ENCODE results near the gene SRGAP3. TPM values are rescaled to one million over a fixed set of nuclear protein-coding genes. Genes with fewer than 3 reads are reported as not detected.

Gene SRGAP3
- total RNA-seq, 1 experiment from 2014 or later: 1.3 TPM

DNA sequence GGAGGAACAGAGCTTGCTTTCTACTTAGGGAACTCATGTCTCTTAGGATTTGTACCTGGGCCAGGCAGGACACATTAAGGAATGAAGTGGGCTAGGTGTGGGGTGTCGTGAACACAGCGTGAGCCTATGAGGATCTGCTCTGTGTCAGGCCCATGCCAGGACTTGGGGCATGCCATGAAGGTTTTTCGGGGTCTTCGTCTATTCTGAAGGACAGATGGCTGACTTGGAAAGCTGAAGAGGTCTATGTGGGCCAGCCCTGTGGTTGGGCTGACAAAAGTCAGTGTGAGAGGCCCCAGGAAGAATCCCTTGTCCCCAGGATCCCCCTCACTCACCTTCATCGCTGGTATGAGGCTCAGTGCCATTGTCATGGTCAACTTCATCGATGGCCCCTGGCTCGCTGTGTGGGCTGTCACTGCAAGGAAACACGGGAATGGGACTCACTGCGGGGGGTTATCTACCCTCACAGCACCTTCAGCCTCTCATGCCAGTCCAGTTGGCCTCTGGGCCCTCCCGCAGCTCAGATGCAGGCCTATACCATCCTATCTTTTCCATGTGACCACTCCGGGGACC lies 239.4 kb downstream of the SRGAP3 start:
- no peak overlapping the region for H3K27ac ChIP-seq (ENCODE audit: low read length)
- no peaks in the 10 kb centered on the region for H4K20me1 ChIP-seq (ENCODE audit: insufficient read depth, low read depth, low read length)
- H3K9ac ChIP-seq (ENCODE audit: low read length): no peak overlapping the region
- H3K4me2 ChIP-seq (ENCODE audit: low read depth, low read length, poor library complexity, severe bottlenecking): no peak overlapping the region
- no peaks in the 10 kb centered on the region for H3K27me3 ChIP-seq (ENCODE audit: low read length)
- H3K9me3 ChIP-seq (ENCODE audit: low read length): no peaks in the 10 kb centered on the region
- no peaks in the 10 kb centered on the region for H3K9me2 ChIP-seq (replicated peaks; ENCODE audit: insufficient read depth, low read length)
- no peaks in the 10 kb centered on the region for H3K36me3 ChIP-seq (ENCODE audit: insufficient read depth, low read length)
- DNase-seq: no peak
- H3K79me2 ChIP-seq (ENCODE audit: low read length): no peaks in the 10 kb centered on the region
- no peak overlapping the region for H2AFZ ChIP-seq (ENCODE audit: low read length)
- H3K4me1 ChIP-seq (ENCODE audit: low read length): no peaks in the 10 kb centered on the region
- H3K4me3 ChIP-seq (ENCODE audit: low read length): no peak overlapping the region

DNA sequence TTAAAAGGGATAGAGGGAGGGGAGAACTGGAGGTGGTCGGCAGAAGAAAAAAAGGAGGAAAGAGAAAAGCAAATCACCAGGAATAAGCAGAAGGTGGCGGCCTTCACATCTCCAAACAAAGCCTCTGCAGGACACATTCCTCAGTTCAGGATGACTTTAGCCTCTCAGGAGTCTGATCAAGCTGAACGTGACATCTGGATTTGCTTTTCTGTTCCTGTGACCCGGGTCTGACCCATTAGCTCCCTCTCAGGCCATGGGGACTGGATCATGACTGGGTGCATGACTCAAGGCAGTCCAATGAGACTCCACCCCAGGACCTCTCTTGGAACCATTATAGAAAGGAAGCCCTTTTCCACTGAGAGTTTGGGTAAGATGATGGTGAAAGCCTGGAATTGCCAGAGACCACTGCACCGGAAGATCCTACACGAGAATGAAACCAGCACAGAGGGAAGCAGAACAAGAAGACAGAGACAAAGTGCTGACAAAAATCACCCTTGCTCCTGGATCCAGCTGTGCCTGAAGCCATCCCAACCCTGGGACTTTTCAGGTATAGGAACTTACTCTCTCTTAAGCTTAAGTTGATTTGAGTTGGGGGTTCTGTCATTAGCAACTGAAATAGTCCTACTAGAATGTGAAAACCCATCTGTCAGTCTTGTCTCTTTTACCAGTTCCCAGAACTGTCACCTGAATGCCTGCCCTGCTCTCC lies 240.7 kb downstream of the SRGAP3 start:
- H3K4me3 ChIP-seq (ENCODE audit: low read length): no peak overlapping the region
- H3K36me3 ChIP-seq (ENCODE audit: insufficient read depth, low read length): no peaks in the 10 kb centered on the region
- no peaks in the 10 kb centered on the region for H3K9me3 ChIP-seq (ENCODE audit: low read length)

DNA sequence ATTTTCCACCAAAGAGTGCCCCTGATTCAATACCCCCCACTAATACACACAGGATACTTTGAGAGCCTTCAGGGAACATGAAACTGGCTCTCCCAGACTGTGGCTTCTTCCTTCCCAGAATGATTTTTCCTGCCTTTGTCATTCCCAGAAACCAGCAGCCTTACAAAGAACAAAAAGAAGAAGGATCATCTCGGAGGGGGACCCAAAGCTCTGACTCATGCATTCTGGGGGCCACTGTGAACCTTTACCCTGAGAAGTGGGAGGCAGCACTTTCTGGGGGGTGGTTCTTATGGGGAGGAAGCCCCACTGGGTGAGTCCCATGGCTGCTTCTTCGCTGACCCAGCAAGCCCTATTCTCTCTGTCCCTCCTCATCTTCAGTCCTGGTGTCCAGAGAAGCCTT lies 241.5 kb downstream of the SRGAP3 start:
- H2AFZ ChIP-seq (ENCODE audit: low read length): no peak overlapping the region
- no peaks in the 10 kb centered on the region for H3K27me3 ChIP-seq (ENCODE audit: low read length)
- no peak overlapping the region for H3K4me2 ChIP-seq (ENCODE audit: low read depth, low read length, poor library complexity, severe bottlenecking)
- no peaks in the 10 kb centered on the region for H3K9me3 ChIP-seq (ENCODE audit: low read length)
- DNase-seq: no peak
- no peaks in the 10 kb centered on the region for H3K36me3 ChIP-seq (ENCODE audit: insufficient read depth, low read length)
- H3K79me2 ChIP-seq (ENCODE audit: low read length): no peaks in the 10 kb centered on the region
- H3K4me1 ChIP-seq (ENCODE audit: low read length): no peaks in the 10 kb centered on the region
- H4K20me1 ChIP-seq (ENCODE audit: insufficient read depth, low read depth, low read length): no peaks in the 10 kb centered on the region
- no peak overlapping the region for H3K4me3 ChIP-seq (ENCODE audit: low read length)
- no peak overlapping the region for H3K27ac ChIP-seq (ENCODE audit: low read length)
- no peak overlapping the region for H3K9ac ChIP-seq (ENCODE audit: low read length)
- no peaks in the 10 kb centered on the region for H3K9me2 ChIP-seq (replicated peaks; ENCODE audit: insufficient read depth, low read length)

More for the DNA sequence above, 240.7 kb downstream of the SRGAP3 start:
- H3K4me1 ChIP-seq (ENCODE audit: low read length): no peaks in the 10 kb centered on the region
- H4K20me1 ChIP-seq (ENCODE audit: insufficient read depth, low read depth, low read length): no peaks in the 10 kb centered on the region
- no peaks in the 10 kb centered on the region for H3K27me3 ChIP-seq (ENCODE audit: low read length)
- H3K4me2 ChIP-seq (ENCODE audit: low read depth, low read length, poor library complexity, severe bottlenecking): no peak overlapping the region
- no peak overlapping the region for H3K27ac ChIP-seq (ENCODE audit: low read length)
- no peaks in the 10 kb centered on the region for H3K79me2 ChIP-seq (ENCODE audit: low read length)
- no peaks in the 10 kb centered on the region for H3K9me2 ChIP-seq (replicated peaks; ENCODE audit: insufficient read depth, low read length)
- no peak overlapping the region for H3K9ac ChIP-seq (ENCODE audit: low read length)
- H2AFZ ChIP-seq (ENCODE audit: low read length): no peak overlapping the region
- no peak for DNase-seq

DNA sequence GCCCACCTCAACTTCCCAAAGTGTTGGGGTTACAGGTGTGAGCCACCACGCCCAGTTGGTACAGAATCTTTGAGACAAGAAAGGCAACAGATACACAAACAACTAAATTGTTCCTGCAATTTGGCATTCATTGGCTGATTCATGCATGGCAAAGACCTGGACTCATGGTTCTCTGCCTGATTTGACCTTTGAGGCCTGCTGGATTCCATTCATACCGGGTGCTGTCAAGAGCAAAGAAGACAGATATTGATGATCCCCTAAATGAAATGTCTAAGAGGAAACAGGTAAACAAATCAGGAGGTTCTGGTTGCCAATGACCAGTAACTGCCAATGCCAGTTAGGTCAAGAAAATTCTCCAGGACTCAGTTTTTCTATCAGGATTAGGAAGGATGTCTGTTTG lies 242.2 kb downstream of the SRGAP3 start:
- H3K9ac ChIP-seq (ENCODE audit: low read length): no peak overlapping the region
- H3K4me1 ChIP-seq (ENCODE audit: low read length): no peaks in the 10 kb centered on the region
- DNase-seq: no peak
- no peaks in the 10 kb centered on the region for H3K9me2 ChIP-seq (replicated peaks; ENCODE audit: insufficient read depth, low read length)
- H3K9me3 ChIP-seq (ENCODE audit: low read length): no peaks in the 10 kb centered on the region
- H3K36me3 ChIP-seq (ENCODE audit: insufficient read depth, low read length): no peaks in the 10 kb centered on the region
- no peak overlapping the region for H3K27ac ChIP-seq (ENCODE audit: low read length)
- no peak overlapping the region for H3K4me3 ChIP-seq (ENCODE audit: low read length)
- no peak overlapping the region for H3K4me2 ChIP-seq (ENCODE audit: low read depth, low read length, poor library complexity, severe bottlenecking)
- H2AFZ ChIP-seq (ENCODE audit: low read length): no peak overlapping the region
- H3K27me3 ChIP-seq (ENCODE audit: low read length): no peaks in the 10 kb centered on the region
- no peaks in the 10 kb centered on the region for H3K79me2 ChIP-seq (ENCODE audit: low read length)
- no peaks in the 10 kb centered on the region for H4K20me1 ChIP-seq (ENCODE audit: insufficient read depth, low read depth, low read length)

DNA sequence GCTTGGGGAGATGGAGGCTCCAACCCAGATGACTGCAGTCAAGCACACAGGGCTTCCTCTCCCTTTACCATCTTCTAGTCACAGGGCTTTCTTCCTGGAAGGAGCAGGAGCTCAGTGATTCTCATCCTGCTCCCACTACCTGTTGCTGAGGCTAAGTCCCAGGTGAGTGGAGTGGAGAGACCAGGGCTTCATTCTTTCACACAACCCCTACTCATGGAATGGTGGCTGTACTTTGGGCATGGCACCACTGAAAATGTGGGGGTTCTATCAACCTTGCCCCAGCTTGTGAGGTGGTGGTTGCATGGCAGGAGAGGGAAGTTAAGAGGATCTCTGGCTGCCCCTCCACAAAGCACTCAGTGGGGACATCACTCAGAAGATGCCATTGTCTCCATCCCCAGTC lies 249.4 kb downstream of the SRGAP3 start:
- no peak overlapping the region for H3K4me3 ChIP-seq (ENCODE audit: low read length)
- no peaks in the 10 kb centered on the region for H3K36me3 ChIP-seq (ENCODE audit: insufficient read depth, low read length)
- H3K79me2 ChIP-seq (ENCODE audit: low read length): no peaks in the 10 kb centered on the region

DNA sequence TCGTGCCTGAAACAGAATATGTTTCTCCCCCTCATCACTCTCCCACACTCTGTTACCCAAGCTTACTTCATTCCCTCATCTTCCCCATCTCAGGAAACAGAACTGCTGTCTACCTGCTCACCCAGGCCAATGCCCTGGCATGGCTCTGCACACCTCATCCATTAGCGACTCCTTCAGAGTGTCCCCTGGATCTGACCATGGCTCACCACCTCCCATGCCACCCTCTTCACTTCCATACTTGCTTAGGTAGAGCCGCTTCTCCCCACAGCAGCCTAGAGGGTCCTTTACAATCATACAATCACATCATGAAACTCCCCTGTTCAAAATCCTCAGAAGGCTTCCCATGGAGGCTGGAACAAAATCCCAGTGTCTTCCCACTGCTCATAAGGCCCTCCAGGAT lies 252.3 kb downstream of the SRGAP3 start:
- Histone ChIP-seq H3K4me1 (ENCODE audit: low read length) (no peaks in the 10 kb centered on the region), H2AFZ (ENCODE audit: low read length) (no peak overlapping the region), H3K27me3 (ENCODE audit: low read length) (no peaks in the 10 kb centered on the region), H3K4me3 (ENCODE audit: low read length) (no peak overlapping the region), H3K27ac (ENCODE audit: low read length) (no peak overlapping the region), H4K20me1 (ENCODE audit: insufficient read depth, low read depth, low read length) (no peaks in the 10 kb centered on the region), H3K9me2 (replicated peaks; ENCODE audit: insufficient read depth, low read length) (no peaks in the 10 kb centered on the region), H3K4me2 (ENCODE audit: low read depth, low read length, poor library complexity, severe bottlenecking) (no peak overlapping the region), H3K9me3 (ENCODE audit: low read length) (no peaks in the 10 kb centered on the region), H3K36me3 (ENCODE audit: insufficient read depth, low read length) (no peaks in the 10 kb centered on the region), H3K9ac (ENCODE audit: low read length) (no peak overlapping the region), H3K79me2 (ENCODE audit: low read length) (no peaks in the 10 kb centered on the region)
- DNase-seq: no peak

More for the DNA sequence above, 249.4 kb downstream of the SRGAP3 start:
- Histone ChIP-seq H3K27me3 (ENCODE audit: low read length) (no peaks in the 10 kb centered on the region), H3K9me2 (replicated peaks; ENCODE audit: insufficient read depth, low read length) (no peaks in the 10 kb centered on the region), H2AFZ (ENCODE audit: low read length) (no peak overlapping the region), H3K9me3 (ENCODE audit: low read length) (no peaks in the 10 kb centered on the region), H3K4me1 (ENCODE audit: low read length) (no peaks in the 10 kb centered on the region), H3K4me2 (ENCODE audit: low read depth, low read length, poor library complexity, severe bottlenecking) (no peak overlapping the region), H3K9ac (ENCODE audit: low read length) (no peak overlapping the region), H3K27ac (ENCODE audit: low read length) (no peak overlapping the region), H4K20me1 (ENCODE audit: insufficient read depth, low read depth, low read length) (no peaks in the 10 kb centered on the region)
- no peak for DNase-seq

DNA sequence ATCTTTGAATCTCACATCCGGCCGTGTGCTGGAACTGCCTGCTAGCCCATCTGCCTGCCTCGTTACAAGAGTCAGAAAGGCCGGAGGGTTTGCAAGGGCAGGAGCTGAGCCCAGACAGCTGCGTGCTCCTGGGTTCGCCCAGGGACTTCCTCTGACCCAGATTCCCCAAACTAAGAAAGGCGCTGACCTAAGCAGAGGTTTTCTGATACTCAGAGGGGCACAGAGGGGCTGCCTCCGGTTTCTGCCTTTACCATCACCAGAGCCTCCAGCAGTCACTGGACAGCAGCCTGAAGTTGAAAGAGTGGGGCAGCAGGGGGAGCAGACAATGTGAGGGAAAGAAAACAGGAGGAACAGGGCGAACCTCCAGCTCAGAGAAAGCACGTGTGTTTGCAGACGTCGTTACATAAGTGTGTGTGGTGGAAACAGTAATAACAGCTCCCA lies 252.7 kb downstream of the SRGAP3 start:
- H3K9ac ChIP-seq (ENCODE audit: low read length): no peak overlapping the region
- no peak overlapping the region for H3K4me2 ChIP-seq (ENCODE audit: low read depth, low read length, poor library complexity, severe bottlenecking)
- no peaks in the 10 kb centered on the region for H3K9me2 ChIP-seq (replicated peaks; ENCODE audit: insufficient read depth, low read length)
- H3K36me3 ChIP-seq (ENCODE audit: insufficient read depth, low read length): no peaks in the 10 kb centered on the region
- H3K27ac ChIP-seq (ENCODE audit: low read length): no peak overlapping the region
- H3K27me3 ChIP-seq (ENCODE audit: low read length): no peaks in the 10 kb centered on the region
- no peaks in the 10 kb centered on the region for H3K9me3 ChIP-seq (ENCODE audit: low read length)
- H3K79me2 ChIP-seq (ENCODE audit: low read length): no peaks in the 10 kb centered on the region
- no peaks in the 10 kb centered on the region for H4K20me1 ChIP-seq (ENCODE audit: insufficient read depth, low read depth, low read length)
- no peak for DNase-seq
- no peak overlapping the region for H3K4me3 ChIP-seq (ENCODE audit: low read length)
- H3K4me1 ChIP-seq (ENCODE audit: low read length): no peaks in the 10 kb centered on the region
- H2AFZ ChIP-seq (ENCODE audit: low read length): no peak overlapping the region

DNA sequence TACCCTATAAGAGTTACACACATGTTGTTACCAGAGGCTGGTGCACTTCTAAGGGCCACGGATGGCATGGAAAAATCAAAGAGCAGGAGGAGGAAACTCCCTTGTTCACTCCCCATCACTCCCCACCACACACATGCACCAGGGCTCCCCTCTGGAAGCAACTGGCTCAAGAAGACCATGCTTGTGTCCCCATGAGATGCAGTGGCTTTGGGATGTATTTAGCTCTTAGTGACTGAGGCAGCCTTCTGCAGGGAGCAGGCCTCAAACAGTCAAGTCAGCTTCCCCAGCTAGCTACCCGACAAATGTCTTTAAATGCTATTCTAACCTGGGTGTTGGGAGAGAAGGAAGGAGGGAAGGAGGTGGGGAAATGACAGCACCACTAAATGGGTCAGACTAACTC lies 253.2 kb downstream of the SRGAP3 start:
- Histone ChIP-seq H3K36me3 (ENCODE audit: insufficient read depth, low read length) (no peaks in the 10 kb centered on the region), H3K27ac (ENCODE audit: low read length) (no peak overlapping the region), H3K4me3 (ENCODE audit: low read length) (no peak overlapping the region), H3K9ac (ENCODE audit: low read length) (no peak overlapping the region), H2AFZ (ENCODE audit: low read length) (no peak overlapping the region), H3K79me2 (ENCODE audit: low read length) (no peaks in the 10 kb centered on the region), H4K20me1 (ENCODE audit: insufficient read depth, low read depth, low read length) (no peaks in the 10 kb centered on the region), H3K4me1 (ENCODE audit: low read length) (no peaks in the 10 kb centered on the region), H3K9me3 (ENCODE audit: low read length) (no peaks in the 10 kb centered on the region), H3K9me2 (replicated peaks; ENCODE audit: insufficient read depth, low read length) (no peaks in the 10 kb centered on the region), H3K27me3 (ENCODE audit: low read length) (no peaks in the 10 kb centered on the region), H3K4me2 (ENCODE audit: low read depth, low read length, poor library complexity, severe bottlenecking) (no peak overlapping the region)
- no peak for DNase-seq

Data from Karpas-422 (cell line).